ENCODE measurements around the gene CASP5.
"Not testable (repeated sequence)": the region's sequence is repeated elsewhere in the genome, so short reads cannot be mapped to it uniquely, and the experiment has no call there.

The CASP5 gene

DNA sequence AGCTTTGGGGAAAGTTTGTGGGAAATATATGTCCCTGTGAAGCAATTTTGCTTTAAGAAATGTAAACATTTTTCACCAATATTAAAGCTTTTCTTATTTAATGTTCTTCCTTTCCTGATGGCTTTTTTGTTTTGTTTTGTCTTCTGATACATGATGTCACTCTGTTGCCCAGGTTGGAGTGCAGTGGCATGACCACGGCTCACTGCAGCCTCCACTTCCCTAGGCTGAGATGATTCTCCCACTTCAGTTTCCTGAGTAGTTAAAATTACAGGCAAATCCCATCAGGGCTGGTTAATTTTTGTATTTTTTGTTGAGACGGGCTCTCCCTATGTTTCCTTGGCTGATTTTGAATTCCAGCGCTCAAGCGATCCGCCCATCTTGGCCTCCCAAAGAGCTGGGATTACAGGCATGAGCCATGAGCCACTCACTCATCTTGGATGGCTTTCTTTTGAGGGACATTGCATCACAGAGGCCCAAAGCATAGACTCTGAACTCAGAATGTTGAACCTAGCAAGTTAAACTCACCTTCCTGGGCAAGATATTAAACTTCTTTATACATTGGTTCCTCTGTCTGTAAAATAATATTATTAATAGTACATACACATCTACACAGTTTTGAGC, 22.8 kb upstream of the CASP5 start:
- TF ChIP-seq CTCF (IDR thresholded peaks at IDR 0.05; ENCODE audit: low read depth, low read length): no peak
- no peak for DNase-seq
- no peaks in the 10 kb centered on the region for H3K4me1 ChIP-seq
- H3K4me3 ChIP-seq (ENCODE audit: low read depth, low read length): no peak overlapping the region
- no peaks in the 10 kb centered on the region; the same call in 1 of the 2 replicates for H3K9me3 ChIP-seq
- H3K36me3 ChIP-seq: no peaks in the 10 kb centered on the region
- no peaks in the 10 kb centered on the region for H3K27me3 ChIP-seq

DNA sequence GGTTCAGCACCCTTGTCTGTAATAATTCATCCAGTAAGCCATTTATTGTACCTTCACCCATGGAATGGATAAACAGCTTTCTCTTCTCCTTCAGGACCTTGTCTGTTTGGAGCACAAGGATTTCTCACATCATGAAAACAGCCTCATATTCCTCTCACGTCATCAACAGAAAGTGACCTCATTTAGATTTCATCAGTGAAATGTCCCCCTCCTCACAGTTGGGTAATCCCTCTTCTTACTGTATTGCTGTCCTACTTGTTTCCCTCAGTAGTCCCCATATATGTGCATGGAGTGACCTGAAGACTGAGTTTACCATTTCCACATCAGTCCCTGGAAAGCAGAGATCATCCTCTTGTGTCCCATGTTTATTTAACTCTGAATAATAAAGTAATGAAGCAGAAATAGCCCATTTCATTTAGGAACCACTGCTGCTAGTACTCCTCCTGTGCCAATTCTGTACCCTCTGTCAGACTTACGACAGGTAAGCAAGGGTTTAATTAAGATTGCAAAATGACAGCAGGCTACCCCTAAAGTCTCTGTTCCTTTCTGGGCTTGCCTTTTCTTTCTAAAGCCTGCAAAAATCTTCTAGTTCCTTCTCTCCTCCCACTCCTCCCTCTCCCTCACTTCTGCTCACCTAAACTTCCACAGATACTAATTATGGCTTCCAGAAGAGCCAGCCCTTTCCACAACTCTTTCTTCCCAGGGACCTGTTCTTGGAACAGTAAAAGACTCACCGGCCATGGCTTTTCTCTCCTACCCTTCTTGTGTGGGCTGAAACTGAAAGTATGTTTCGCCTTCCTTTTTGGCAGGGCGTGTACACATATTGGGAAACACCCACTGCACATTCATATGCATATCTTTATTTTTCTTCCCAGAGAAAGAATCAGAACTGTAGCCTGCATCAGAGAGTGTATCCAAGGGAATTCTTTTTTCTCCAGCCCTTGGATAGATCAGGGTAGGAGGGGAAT, 21.9 kb upstream of the CASP5 start, which contains the start of gene CARD16:
Gene CARD16, minus strand, starts transcription at position 779 of the 968 bp plus-strand sequence. Its CDS starts 38 bp downstream, at position 741.
- not testable (repeated sequence) for H3K27me3 ChIP-seq; H3K4me1 ChIP-seq; H3K36me3 ChIP-seq; H3K9me3 ChIP-seq; H3K4me3 ChIP-seq (ENCODE audit: low read depth, low read length); DNase-seq

GRCh38 chr11:105042178-105042577, 19.2 kb upstream of the CASP5 start:
- Histone ChIP-seq H3K36me3 (no peaks in the 10 kb centered on the region), H3K4me1 (no peaks in the 10 kb centered on the region), H3K4me3 (ENCODE audit: low read depth, low read length) (no peak overlapping the region), H3K27me3 (no peaks in the 10 kb centered on the region), H3K9me3 (no peaks in the 10 kb centered on the region)
- DNase-seq: no peak
- no peak for TF ChIP-seq CTCF (IDR thresholded peaks at IDR 0.05; ENCODE audit: low read depth, low read length)

DNA sequence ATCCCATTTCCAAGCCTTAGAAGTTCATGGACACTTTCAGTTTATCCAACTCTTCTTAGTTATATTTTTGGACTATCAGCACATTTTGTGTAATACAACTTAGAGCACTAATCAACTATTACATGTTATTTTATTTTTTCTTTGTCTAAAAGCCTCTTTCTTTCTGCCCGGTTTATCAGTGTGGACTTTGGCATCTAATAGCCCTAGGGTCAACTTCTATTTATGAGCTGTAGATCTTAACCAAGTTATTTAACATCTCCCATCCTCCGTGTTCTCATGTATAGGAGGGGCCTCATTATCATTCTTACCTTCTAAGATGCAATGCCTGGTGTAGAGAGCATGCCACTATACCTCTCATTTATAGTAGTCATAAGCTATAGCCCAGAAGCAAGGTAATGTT, 17.7 kb upstream of the CASP5 start:
- Histone ChIP-seq H3K4me3 (ENCODE audit: low read depth, low read length) (no peak overlapping the region), H3K9me3 (no peaks in the 10 kb centered on the region), H3K4me1 (no peaks in the 10 kb centered on the region), H3K36me3 (no peaks in the 10 kb centered on the region), H3K27me3 (no peaks in the 10 kb centered on the region)
- TF ChIP-seq CTCF (IDR thresholded peaks at IDR 0.05; ENCODE audit: low read depth, low read length): no peak
- no peak for DNase-seq

DNA sequence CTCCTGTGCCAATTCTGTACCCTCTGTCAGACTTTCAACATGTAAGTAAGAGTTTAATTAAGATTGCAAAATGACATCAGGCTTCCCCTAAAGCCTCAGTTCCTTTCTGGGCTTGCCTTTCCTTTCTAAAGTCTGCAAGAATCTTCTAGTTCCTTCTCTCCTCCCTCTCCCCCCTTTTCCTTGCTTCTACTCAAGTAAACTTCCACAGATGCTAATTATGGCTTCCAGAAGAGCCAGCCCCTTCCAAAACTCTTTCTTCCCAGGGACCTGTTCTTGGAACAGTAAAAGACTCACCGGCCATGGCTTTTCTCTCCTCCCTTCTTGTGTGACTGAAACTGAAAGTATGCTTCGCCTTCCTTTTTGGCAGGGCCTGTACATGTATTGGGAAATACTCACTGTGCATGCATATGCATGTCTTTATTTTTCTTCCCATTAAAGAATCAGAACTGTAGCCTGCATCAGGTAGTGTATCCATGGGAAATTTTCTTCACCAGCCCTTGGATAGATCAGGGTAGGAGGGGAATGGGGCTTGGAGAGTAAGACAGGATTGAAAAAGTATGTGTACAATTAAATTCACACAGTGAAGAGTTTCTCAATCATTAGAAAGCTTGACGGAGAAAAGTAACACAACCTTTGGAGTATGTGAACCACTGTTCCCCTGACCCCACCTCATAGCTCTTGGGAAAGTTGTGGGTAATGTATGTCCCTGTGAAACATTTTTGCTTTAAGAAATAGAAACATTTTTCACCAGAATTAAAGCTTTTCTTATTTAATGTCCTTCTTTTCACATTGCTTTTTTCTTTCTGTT, 12.0 kb upstream of the CASP5 start, which contains the start of gene CASP1:
Gene CASP1, minus strand, starts transcription at position 332 of the 808 bp plus-strand sequence. Its CDS starts 31 bp downstream, at position 301.
- no peaks in the 10 kb centered on the region for H3K27me3 ChIP-seq
- no peaks in the 10 kb centered on the region for H3K9me3 ChIP-seq
- no peaks in the 10 kb centered on the region for H3K4me1 ChIP-seq
- H3K4me3 ChIP-seq (ENCODE audit: low read depth, low read length): no peak within 1 kb of the TSS
- no peak for DNase-seq
- no peak for TF ChIP-seq CTCF (IDR thresholded peaks at IDR 0.05; ENCODE audit: low read depth, low read length)
- no peaks in the 10 kb centered on the region for H3K36me3 ChIP-seq

DNA sequence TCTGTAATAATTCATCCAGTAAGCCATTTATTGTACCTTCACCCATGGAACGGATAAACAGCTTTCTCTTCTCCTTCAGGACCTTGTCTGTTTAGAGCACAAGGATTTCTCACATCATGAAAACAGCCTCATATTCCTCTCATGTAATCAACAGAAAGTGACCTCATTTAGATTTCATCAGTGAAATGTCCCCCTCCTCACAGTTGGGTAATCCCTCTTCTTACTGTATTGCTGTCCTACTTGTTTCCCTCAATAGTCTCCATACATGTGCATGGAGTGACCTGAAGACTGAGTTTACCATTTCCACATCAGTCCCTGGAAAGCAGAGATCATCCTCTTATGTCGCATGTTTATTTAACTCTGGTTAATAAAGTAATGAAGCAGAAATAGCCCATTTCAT, 11.4 kb upstream of the CASP5 start:
- H3K36me3 ChIP-seq; DNase-seq; H3K9me3 ChIP-seq; H3K4me3 ChIP-seq (ENCODE audit: low read depth, low read length); H3K4me1 ChIP-seq; H3K27me3 ChIP-seq: not testable (repeated sequence)

Measured in BE2C (cell line).